Measurements from ENCODE around the gene GNAZ.

GNAZ gene

GRCh38 chr22:23151827-23152226 is 81.5 kb downstream of the GNAZ start:
- H3K4me3 ChIP-seq (ENCODE audit: low read depth, low read length), result no peak overlapping the region

GRCh38 chr22:23152238-23153114 is 82.2 kb downstream of the GNAZ start:
- no peak overlapping the region for H3K4me3 ChIP-seq (ENCODE audit: low read depth, low read length)

DNA sequence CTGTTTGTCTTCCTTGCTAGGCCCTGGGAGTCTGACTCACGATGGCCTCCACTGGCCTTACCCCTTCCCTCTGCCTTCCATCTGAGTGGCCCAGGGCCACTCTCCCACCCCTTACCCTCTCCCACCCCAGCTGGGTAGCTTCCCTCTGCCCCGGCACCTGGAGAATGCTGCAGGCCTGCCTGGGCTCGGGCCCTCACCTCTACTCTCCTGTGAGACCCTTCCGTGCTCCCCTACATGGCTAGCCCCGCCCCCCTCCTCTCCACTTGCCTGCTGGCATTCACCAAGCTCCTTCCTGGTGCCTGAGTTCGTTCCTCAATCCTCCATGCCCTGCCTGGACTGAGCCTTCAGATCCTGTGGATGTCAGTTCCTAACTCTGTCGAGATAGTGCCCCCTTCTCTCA is 83.7 kb downstream of the GNAZ start:
- no peak overlapping the region for H3K4me3 ChIP-seq (ENCODE audit: low read depth, low read length)

DNA sequence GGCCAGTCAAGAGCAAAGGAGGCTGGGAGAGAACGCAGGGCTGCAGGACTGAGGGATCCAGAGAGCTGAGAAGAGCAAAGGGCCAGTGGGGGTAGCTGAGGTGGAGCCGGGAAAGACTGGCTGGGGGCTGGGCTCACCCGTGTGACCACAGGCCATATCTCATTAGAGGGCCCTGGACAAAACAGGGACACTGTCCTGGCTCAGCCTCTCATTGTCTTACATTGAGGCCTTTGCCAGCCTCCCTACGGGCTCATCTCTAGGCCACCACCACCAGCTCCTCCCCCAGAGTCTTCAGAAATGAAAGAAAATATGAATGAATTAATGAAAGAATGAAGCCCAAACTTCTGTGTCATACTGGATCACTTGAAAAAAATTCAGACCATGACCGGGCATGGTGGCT is 84.1 kb downstream of the GNAZ start:
- no peak overlapping the region for H3K4me3 ChIP-seq (ENCODE audit: low read depth, low read length)

GRCh38 chr22:23155143-23155542 is 84.8 kb downstream of the GNAZ start:
- H3K4me3 ChIP-seq (ENCODE audit: low read depth, low read length), result no peak overlapping the region

GRCh38 chr22:23155831-23156230 is 85.5 kb downstream of the GNAZ start:
- H3K4me3 ChIP-seq (ENCODE audit: low read depth, low read length), result no peak overlapping the region

DNA sequence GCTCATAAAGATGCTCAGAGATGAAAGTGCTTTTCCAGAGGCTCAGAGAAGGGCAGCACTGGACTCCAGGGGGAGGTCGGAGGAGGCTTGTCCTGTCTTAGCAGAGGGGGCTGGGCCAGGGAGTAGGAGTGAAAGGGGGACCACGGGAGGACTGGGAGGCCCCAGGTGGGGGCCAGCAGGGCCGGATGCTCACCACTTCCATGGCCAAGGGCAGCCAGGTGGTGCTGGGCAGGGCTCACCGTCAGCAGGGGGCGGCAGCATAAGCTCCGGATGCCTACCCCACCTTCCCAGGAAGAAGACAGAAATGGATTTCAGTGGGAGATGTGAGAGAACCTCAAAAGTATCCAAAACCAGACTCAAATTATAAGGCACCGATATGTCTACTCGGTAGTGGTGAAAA is 86.0 kb downstream of the GNAZ start:
- H3K4me3 ChIP-seq (ENCODE audit: low read depth, low read length), result no peak overlapping the region

- H3K4me3 ChIP-seq (ENCODE audit: low read depth, low read length), result no peak overlapping the region
Observed at GRCh38 chr22:23157560-23158515, 87.5 kb downstream of the GNAZ start.

- H3K4me3 ChIP-seq (ENCODE audit: low read depth, low read length), result no peak overlapping the region
Observed at GRCh38 chr22:23158516-23159290, 88.4 kb downstream of the GNAZ start.

DNA sequence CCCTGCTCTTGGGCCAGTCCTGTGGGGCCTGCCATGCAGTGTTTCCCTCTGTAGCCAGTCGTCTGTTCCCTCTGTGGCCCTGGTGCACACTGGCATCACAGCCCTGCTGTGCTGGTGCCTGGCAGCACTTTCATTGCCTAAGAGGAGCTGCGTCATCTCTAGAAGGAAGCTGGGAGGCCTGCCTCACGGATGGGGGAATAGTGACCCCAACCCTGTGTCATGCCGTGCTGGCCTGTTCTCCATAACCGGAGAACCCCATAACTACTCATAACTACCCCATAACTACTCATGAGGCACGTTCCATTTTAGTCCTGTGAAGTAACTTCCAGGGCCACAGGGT is 88.9 kb downstream of the GNAZ start:
- H3K4me3 ChIP-seq (ENCODE audit: low read depth, low read length), result no peak overlapping the region

- no peak overlapping the region for H3K4me3 ChIP-seq (ENCODE audit: low read depth, low read length)
Observed at GRCh38 chr22:23161029-23161428, 90.7 kb downstream of the GNAZ start.

- no peak overlapping the region for H3K4me3 ChIP-seq (ENCODE audit: low read depth, low read length)
Observed at GRCh38 chr22:23161574-23161973, 91.3 kb downstream of the GNAZ start.

GRCh38 chr22:23163665-23164064 is 93.3 kb downstream of the GNAZ start:
- no peak overlapping the region for H3K4me3 ChIP-seq (ENCODE audit: low read depth, low read length)

GRCh38 chr22:23164091-23164490 is 93.8 kb downstream of the GNAZ start:
- no peak overlapping the region for H3K4me3 ChIP-seq (ENCODE audit: low read depth, low read length)

GRCh38 chr22:23166042-23166831 is 95.9 kb downstream of the GNAZ start:
- no peak overlapping the region for H3K4me3 ChIP-seq (ENCODE audit: low read depth, low read length)

DNA sequence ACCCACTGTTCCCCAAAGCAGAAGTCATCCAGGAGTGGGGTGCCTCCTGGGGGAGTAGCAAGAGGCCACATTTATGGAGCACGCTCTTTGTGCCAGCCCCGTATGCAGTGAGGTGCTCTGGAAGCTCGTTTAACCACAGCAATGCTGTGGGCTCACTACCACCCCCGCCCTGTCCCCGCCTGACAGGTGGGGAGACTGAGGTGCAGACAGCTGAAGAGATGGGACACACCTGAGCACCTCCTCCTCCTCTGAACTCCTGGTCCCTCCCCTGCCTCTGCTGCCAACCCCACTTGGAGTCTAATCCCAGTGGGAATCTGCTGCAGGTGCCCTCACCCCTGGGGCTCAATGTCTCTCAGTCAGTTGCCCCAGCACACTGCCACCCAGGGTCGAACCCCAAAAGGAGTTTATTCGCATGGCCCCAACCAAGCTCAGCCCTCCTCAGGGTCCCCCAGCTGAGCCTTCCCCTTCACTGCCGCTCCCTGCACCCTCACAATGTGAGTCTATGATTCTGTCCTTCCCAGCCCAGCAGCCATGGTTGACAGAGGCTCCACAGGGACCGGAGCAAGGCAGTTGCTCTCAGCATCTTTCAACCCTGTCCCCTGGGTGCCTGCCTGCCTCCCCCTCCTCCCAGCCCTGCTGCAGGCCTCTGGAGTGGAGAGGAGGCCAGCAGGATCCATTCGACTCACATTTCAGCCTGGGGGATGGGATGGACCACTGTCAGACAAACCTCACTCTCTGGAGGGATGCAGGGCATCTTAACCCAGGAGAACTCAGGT is 96.7 kb downstream of the GNAZ start:
- no peak overlapping the region for H3K4me3 ChIP-seq (ENCODE audit: low read depth, low read length)

- no peak overlapping the region for H3K4me3 ChIP-seq (ENCODE audit: low read depth, low read length)
Observed at GRCh38 chr22:23168391-23169042, 98.2 kb downstream of the GNAZ start.

- H3K4me3 ChIP-seq (ENCODE audit: low read depth, low read length), result no peak overlapping the region
Observed at GRCh38 chr22:23169043-23169406, 98.7 kb downstream of the GNAZ start.

All from iPS-11a (cell line).